Astrocyte of the spinal cord (primary cell): Measurements from ENCODE around the gene ZBTB20.

ENCODE experiments used
- DNase-seq: peaks from one replicate; pipeline ENCODE4 v3.0.0; 2011; ENCODE audit warnings: low read depth, low spot score
- H3K4me3 ChIP-seq: 2 replicates; pipeline ENCODE4 v1.5.1; 2011; ENCODE audit warnings: low read depth, mild to moderate bottlenecking, low read length, moderate library complexity
- CTCF ChIP-seq: IDR thresholded peaks from 2 replicates; pipeline ENCODE4 v1.5.1; 2012; ENCODE audit warnings: low read depth, mild to moderate bottlenecking, low read length, inconsistent platforms
- in situ Hi-C: cut with HindIII; loops from 2 replicates; pipeline ENCODE4 v1.10.0; 2017; ENCODE audit warnings: low sequenced_read_pairs

ZBTB20 gene

GRCh38 chr3:114886905-114887304 lies 260.2 kb downstream of the ZBTB20 start:
- no peak for TF ChIP-seq CTCF
- in situ Hi-C loops = no loop called here
- no peak for DNase-seq
- H3K4me3 ChIP-seq = no peak overlapping the region

DNA sequence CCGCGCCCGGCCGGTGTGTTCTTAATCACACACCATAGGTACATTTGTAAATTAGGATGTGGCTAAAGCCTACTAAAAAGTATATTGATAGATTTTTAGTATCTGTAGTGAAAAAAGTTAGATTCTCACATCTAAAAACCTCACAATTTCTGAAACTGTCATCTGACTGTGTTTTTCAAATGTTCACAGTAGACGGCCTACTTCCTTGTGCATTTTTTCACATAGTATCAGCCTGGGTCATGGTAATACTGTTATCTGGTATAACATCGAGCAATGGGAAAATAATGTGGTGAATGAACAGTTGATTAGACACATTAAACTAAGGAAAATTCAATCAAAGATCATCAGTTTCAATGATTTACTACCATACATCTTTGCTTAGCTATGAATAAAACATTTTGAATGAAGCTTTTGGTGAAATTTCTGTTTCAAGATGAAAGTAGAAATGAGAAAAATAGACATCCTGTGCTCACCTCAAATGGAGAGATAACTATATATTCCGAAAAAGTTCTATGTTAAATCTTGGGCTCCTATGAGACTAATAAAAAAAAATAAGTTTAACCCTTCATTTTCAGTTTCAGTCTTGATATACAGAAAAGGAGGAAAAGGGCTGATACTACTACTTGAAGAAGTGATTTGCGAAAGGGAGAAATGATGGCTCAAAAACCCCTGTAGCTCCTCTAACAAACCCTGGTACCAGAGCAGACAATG lies 262.7 kb downstream of the ZBTB20 start:
- no peak for DNase-seq
- in situ Hi-C loops = no loop called here
- TF ChIP-seq CTCF = no peak
- no peak overlapping the region for H3K4me3 ChIP-seq

DNA sequence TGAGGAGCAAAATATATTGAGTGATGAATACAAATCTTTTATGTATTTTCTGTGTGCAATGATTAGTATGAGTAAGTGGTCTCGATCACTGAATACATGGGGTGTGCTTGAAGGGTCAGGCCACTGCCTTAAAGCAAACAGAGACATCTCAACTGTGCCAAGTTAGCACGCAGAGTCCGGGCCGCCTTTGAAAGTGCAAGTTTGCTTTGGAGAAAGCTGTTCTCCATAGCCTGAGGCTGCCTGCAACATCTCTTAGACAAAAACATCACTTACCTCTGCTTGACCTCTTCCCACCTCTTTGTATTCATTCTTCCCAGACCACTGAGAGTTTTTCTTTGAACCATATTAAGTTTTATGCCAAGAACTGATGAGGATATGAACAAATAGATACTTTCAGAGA lies 267.0 kb downstream of the ZBTB20 start:
- DNase-seq = peak; percentile 61
- H3K4me3 ChIP-seq = no peak overlapping the region
- in situ Hi-C loops = no loop called here
- no peak for TF ChIP-seq CTCF

DNA sequence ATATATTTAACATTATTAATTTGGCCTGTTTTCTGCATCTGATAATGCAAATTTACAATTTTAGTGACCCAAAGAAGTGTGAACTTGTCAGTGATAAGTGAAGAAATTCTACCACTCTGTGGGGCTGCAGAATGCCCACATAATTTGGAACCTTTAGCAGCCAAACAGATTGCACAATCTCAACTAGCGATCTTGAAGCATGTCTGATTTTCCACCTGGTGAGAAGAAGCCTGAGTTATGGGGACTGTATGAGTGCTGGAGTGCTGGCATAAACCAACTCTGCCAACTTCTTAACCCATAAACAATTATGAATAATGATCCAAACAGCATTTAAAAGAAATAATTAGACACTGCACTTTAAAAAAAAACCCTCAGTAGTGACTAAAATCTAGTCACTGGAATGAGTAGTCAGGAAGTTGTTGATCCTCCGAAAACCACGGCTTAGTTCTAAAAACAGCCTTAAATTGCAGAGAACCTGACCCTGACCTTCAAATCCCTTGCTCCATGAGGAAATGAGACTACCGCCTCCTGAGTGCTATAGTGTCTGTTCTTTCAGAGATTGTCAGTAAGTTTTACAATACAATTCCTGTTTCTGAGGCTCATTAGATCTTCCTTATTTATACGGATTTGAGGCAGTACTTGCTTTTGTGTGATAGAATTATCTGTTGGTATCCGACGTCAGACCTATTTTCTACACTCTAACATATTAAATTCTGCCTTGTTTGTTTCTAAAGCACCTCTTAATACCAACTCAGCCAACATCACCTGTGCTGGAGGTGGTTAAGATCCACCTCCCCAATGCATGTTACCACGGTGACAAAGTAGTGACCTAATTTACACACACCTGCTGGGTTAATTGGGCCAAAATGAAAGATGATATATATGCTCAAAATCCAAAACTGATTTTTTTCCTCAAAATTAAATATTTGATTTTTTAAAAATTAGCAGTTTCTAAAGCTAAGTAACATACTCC lies 267.7 kb downstream of the ZBTB20 start:
- no peak overlapping the region for H3K4me3 ChIP-seq
- TF ChIP-seq CTCF = no peak
- peak; percentile 62 for DNase-seq
- in situ Hi-C loops = no loop called here

GRCh38 chr3:114878114-114878839 lies 268.8 kb downstream of the ZBTB20 start:
- H3K4me3 ChIP-seq = no peak overlapping the region
- TF ChIP-seq CTCF = no peak
- in situ Hi-C loops = no loop called here
- DNase-seq = peak; percentile 51

DNA sequence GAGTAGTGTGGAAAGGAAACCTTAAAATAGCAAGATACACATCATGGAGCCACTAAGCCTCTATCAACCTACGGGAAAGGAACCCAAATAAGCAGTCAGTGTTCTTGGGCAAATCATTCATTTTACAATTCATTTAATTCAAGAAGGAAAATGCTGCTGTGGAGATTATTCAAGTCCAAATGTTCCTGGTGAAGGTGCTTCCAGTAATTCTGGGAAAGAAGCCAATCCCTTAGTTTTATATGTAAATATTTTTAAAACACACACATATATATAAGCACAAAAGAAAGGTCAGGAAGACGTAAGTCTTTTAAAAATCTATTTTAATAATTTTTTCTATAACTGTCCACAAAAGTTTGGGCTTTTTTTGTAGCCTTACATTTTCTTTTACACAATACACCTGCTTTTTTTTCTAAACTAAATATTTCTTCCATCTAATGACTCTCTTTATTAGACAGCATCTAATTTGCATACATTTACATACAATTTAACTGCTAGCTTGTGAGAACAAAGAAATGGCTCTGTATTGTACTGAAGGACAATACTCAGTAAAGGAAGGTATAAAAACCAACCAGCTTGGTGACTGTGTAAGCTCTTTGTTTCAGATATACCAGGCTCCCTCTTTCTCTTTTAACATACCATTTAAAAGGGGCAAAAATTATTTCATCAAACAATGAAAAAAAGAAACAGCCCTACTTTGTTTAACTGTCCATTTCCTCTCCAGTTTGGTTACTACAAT lies 269.5 kb downstream of the ZBTB20 start:
- in situ Hi-C loops = no loop called here
- H3K4me3 ChIP-seq = no peak overlapping the region
- peak; percentile 10 for DNase-seq
- TF ChIP-seq CTCF = no peak
